Keratinocyte (primary cell): ENCODE measurements around the gene IL4R.

ENCODE experiments used
- CTCF ChIP-seq, 3 experiments: IDR thresholded peaks in 1 of 3; conservative IDR thresholded peaks in 1 of 3; optimal IDR thresholded peaks in 1 of 3; 2 replicates in 2 of 3; 3 replicates in 1 of 3; pipeline versions ENCODE3 to v1.5.1; 2011; ENCODE audit warnings: low read length in 3 of 3, mild to moderate bottlenecking in 3 of 3, moderate library complexity in 2 of 3, control low read depth in 1 of 3, inconsistent platforms in 1 of 3; ENCODE audit not compliant: insufficient read depth in 2 of 3; ENCODE audit errors: extremely low read depth in 1 of 3
- EZH2 ChIP-seq: IDR thresholded peaks from one replicate; pipeline ENCODE4 v1.6.1; 2012; ENCODE audit warnings: inconsistent platforms, mild to moderate bottlenecking, low read length, moderate library complexity

DNA sequence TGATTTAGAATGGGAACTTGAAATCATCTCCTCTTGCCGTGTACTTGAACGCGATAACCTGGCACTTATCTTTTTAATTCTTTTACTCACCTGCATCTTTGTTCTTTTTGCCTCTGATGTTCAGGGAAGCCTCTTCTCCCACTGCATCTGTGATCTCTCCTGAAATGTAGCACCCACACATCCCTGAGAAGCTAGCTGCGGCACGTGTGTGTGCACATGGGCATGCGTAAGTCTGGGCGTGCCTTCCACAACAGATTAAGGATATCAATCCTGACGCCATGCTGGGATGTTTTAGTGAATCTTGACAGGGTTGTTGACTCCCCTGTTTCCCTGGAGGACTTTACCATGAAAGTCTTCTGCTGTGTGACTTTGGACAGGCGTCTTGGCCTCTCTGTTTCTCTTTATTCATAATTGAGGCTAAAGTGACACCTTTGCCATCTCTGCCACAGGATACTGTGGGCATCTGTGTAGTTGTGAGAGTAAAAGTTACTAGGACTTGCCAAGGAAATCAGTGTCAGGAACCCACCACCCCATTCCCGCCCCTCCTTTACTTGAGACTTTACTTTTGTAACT lies 20.5 kb downstream of the IL4R start:
- TF ChIP-seq CTCF (optimal IDR thresholded peaks at IDR 0.05 in 1 of 3, IDR thresholded peaks at IDR 0.05 in 1 of 3, conservative IDR thresholded peaks at IDR 0.05 in 1 of 3; ENCODE audit: extremely low read depth in 1 of 3, insufficient read depth in 2 of 3, low read length in 3 of 3): no peak
- TF ChIP-seq EZH2: no peak
